ENCODE measurements around the gene PTPN18.

PTPN18 gene

DNA sequence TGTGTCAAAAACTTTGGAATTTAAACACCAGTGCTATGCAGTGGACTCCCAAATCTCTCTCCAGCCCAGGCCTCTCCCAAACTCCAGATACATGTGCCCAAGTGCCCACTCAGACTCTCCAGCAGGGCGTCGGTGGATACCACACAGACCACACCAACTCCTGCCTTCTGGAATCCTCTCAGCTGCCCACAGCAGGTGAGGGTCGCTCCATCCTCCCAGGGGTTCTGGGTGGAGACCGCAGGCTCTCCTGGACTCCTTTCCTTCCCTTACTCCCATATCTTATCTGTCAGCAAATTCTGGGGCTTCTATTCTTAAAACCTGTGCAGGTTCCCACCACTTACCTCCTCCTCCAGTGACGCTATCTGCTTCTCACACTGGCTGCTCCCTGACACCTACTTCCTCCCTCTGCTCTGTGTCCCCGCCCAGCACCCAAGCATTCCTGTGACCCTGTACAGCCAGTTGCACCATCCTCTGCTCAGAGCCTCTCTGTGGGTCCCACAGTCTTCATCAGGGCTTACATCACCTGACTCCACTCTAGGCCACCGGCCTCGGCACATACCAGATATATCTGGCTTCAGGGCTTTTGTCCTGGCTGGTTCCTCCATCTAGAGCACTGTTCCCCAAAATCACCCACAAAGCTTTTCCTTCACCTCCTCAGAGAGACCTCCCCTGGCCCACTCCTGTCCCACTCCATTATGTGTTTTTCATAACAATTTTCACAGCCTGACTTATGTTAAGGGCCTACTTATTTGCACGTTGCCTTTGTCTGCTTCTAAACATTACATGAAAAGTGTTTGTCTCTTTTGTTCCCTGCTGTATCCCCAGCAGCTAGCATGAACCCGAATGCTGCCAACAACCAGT is 15.7 kb upstream of the PTPN18 start:
- no peak for DNase-seq (ENCODE audit: low read depth in 3 of 3, low spot score in 1 of 3)

DNA sequence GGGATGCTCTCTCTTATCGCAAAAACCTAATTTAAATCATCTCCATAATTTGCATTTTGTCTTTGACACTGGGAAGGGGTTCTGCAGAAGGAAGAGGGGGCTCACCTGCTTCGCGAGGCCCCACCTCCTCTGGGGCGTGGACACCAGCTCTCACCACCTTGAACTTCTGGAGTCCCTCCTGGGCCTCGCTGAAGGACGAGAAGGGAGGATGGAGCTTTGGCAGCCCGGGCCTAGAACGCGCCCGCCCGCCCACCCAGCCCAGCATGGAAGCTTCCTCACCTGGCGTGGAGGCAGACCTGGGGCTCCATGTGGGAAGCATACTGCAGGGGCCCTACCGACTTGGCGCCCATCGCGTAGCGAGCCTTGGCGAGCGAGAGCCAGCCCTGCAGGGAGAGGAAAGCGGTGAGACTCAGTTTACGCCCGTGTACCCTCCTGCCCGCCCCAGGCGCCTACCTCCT is 14.3 kb upstream of the PTPN18 start:
- no peak for DNase-seq (ENCODE audit: low read depth in 3 of 3, low spot score in 1 of 3)

GRCh38 chr2:130342020-130342532 is 13.8 kb upstream of the PTPN18 start:
- DNase-seq (ENCODE audit: low read depth in 3 of 3, low spot score in 1 of 3) = peak; percentile 56 to 61 (median 61)

GRCh38 chr2:130342533-130343275 is 13.2 kb upstream of the PTPN18 start, which contains the start of gene IMP4:
IMP4 (plus strand) TSS chr2:130342897; CDS start chr2:130342933, 36 bp downstream.
- peak; percentile 81 to 88 (median 85) for DNase-seq (ENCODE audit: low read depth in 3 of 3, low spot score in 1 of 3)

- DNase-seq (ENCODE audit: low read depth in 3 of 3, low spot score in 1 of 3) = no peak
Measured at GRCh38 chr2:130344578-130344977, 11.3 kb upstream of the PTPN18 start.

DNA sequence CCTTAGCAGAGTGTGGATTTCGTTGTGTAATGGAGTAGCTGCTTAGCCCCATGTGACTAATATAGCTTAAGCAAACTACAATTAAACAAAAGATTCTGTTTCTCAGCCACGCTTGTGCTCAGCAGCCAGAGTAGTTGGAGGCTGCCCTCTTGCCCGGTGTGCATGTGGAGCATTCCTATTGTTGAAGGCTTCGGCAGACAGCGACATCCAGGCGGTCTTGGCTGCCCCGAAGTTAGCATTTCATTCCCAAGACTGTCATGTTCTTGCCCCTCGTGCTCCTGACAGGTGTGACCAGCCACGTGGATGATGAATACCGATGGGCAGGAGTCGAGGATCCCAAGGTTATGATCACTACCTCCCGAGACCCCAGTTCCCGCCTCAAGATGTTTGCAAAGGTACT is 10.8 kb upstream of the PTPN18 start:
- DNase-seq (ENCODE audit: low read depth in 3 of 3, low spot score in 1 of 3) = no peak

- no peak for DNase-seq (ENCODE audit: low read depth in 3 of 3, low spot score in 1 of 3)
Measured at GRCh38 chr2:130345611-130346010, 10.2 kb upstream of the PTPN18 start.

- no peak for DNase-seq (ENCODE audit: low read depth in 3 of 3, low spot score in 1 of 3)
Measured at GRCh38 chr2:130346041-130346740, 9.7 kb upstream of the PTPN18 start.

DNA sequence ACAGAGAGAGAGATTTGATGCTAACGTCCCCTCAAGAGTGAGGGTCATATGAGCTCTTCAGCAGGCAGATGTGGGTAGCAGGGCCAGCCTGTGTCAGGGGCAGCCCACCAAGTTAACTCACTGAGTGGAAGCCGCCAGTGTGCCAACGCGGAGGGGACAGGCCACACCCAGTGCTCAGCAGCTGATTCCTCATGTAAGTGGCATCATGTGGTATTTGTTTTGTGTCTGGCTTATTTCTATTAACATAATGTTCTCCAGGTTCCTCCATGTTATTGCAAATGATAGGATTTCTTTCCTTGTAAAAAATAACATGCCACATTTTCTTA is 9.2 kb upstream of the PTPN18 start:
- DNase-seq (ENCODE audit: low read depth in 3 of 3, low spot score in 1 of 3) = no peak

DNA sequence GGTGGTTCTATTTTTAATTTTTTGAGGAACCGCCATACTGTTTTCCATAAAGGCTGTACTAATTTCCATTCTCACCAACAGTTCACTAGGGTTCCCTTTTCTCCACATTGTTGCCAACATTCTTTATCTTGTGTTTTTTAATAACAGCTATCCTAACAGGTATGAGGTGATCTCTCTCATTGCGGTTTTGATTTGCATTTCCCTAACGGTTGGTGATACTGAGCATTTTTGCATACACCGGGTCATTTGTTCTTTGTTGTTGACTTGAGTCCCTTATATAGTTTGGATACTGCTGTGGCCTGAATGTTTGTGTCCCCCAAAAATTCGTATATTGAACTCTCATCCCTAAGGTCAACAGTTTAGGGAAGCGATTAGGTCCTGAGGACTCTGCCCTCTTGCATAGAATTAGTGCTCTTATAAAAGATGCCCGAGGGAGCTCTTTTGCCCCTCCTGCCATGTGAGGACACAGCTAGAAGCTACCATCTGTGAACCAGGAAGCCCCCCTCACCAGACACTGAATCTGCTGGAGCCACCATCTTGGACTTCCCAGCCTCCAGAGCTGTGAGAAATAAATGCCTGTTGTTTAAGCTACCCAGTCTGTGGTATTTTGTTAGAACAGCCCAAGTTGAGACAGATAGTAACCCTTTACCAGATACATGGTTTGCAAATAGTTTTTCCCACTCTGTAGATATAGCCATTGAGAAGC is 8.5 kb upstream of the PTPN18 start:
- no peak for DNase-seq (ENCODE audit: low read depth in 3 of 3, low spot score in 1 of 3)

- no peak for DNase-seq (ENCODE audit: low read depth in 3 of 3, low spot score in 1 of 3)
Measured at GRCh38 chr2:130349174-130349573, 6.7 kb upstream of the PTPN18 start.

DNA sequence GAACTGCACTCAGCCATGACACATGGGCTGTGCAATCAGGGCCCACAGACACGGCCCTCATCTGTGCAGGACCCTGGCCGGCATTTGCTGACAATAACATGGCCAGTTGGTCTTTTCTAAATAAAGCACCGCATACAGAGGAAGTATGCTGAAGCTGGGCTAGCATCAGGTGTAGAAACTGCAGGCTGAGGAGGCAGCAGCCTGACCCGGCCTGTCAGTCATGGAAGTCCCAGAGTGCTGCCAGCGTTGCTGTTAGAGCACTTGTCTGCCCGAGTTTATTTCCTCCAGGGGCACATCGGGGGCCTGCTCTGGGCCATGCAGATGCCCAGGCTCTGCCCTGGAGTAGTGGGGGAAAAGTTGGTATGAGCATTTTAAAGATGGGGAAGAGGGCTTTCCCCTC is 4.1 kb upstream of the PTPN18 start:
- no peak for DNase-seq (ENCODE audit: low read depth in 3 of 3, low spot score in 1 of 3)

GRCh38 chr2:130352237-130352636 is 3.6 kb upstream of the PTPN18 start:
- DNase-seq (ENCODE audit: low read depth in 3 of 3, low spot score in 1 of 3) = no peak

- no peak for DNase-seq (ENCODE audit: low read depth in 3 of 3, low spot score in 1 of 3)
Measured at GRCh38 chr2:130353291-130354138, 2.3 kb upstream of the PTPN18 start.

DNA sequence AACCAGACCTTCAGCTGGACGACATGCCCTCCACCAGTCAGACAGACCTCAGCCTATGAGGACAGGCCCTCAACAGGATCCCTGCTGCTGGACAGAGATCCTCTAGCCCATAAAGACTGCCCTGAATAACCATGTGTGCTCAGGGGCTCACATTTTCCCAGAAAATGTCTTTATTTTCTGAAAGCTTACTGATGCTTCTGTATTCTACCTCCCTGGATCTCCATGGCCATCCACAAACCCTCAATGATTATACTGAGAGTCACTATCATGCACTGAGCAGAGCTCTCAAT is 1.8 kb upstream of the PTPN18 start:
- DNase-seq (ENCODE audit: low read depth in 3 of 3, low spot score in 1 of 3) = no peak

DNA sequence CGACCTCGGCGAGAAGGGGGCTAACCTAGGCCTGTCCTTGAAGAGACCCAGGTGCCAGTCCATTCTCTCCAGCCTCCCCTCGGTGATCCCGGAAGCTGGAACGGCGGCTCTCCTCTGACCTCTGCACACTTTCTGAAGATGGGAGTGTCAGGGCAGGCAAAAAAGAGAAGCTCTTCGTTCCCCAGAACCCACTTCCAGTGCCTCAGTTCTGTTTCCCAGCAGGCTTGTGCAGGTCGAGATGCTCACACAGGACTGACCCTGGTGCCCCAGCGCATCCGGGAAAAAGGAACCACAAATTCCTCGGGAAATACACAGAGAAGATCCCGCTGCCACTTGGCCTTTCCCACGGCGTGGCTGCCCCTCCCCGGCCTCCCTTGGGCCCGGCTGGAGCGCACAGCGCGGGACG is 681 bp upstream of the PTPN18 start:
- no peak for DNase-seq (ENCODE audit: low read depth in 3 of 3, low spot score in 1 of 3)

DNA sequence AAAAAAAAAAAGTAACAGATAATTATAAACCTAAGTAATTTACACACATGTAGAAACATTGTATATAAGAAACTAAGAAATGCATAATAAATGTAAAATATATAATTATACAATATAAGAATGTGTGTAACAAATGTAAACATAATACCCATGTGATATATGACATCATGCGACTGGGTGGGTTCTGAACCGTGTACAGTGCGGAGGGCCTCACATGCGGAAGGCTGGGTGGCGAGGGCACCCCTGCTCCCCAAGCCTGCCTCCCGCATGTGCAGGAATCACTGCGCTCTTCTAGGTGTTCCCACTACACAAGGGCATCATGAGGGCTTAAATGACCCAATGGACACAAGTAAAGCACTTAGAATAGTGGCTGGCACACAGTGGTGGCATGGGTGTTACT is 2.0 kb downstream of the PTPN18 start:
- no peak for DNase-seq (ENCODE audit: low read depth in 3 of 3, low spot score in 1 of 3)

DNA sequence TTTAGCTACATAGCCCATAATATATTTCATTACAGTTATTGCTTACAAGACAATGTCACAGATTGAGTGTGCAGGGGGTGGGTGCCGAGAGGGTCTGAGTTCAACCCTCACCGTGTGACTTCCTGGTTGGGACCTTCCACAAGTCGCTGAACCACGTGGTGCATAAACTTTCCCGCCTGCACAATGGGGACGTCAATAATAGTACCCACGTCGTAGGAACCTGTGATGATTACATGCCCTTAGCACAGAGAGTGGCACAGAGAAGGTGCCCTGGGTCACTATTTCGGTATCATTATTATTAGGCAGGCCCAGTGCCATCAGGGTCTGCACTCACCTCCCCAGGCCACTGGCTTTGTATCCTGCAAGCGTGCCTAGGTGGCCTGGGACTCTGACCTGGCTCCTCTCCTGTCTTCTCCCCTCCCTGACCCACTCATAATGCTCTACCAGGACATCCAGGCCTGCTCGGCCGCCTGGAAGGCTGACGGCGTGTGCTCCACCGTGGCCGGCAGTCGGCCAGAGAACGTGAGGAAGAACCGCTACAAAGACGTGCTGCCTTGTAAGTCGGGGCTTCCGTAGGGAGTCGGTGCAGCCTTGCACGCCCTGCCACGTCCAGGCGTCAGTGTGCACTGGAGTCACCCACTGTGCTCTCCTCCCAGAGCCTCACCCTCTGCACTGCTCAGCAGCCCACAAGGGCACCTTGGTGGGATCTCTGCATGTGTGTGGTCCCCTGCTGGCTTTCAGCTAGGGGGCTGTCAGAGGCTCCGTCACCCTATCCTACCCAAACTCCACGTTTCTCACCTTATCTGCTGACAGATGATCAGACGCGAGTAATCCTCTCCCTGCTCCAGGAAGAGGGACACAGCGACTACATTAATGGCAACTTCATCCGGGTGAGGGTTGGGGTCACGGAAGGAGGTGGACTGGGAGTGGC is 2.8 kb downstream of the PTPN18 start:
- no peak for DNase-seq (ENCODE audit: low read depth in 3 of 3, low spot score in 1 of 3)

- no peak for DNase-seq (ENCODE audit: low read depth in 3 of 3, low spot score in 1 of 3)
Measured at GRCh38 chr2:130359466-130359865, 3.6 kb downstream of the PTPN18 start.
